Endothelial cell of umbilical vein (primary cell): ENCODE measurements around the gene KCNIP1. TPM values are rescaled to one million over a fixed set of nuclear protein-coding genes. Genes with fewer than 3 reads are reported as not detected.

Source experiments
- BruUV-seq: library from RNA; stranded (reverse); fragments of 400-500 nt; replicated peaks from 2 replicates; lab custom pipeline; 2021; lab: Mats Ljungman, UMichigan
- CTCF ChIA-PET: fragments of 300-600, 350-600 bp; sonication (Branson Sonifier 250); formaldehyde crosslinking; loops from one replicate; lab custom pipeline; 2021; ENCODE audit warnings: antibody characterized with exemption, inconsistent platforms; lab: Charles Lee
- POLR2A ChIA-PET: fragments of 300-600, 350-600 bp; sonication (Branson Sonifier 250); formaldehyde crosslinking; loops from one replicate; lab custom pipeline; 2021; ENCODE audit warnings: antibody characterized with exemption, inconsistent platforms; lab: Charles Lee
- DNase-seq: peaks from one replicate; pipeline ENCODE4 v3.0.0-alpha.2; 2011; ENCODE audit warnings: low read depth, low spot score
- FAIRE-seq: peaks from 2 replicates; lab custom pipeline; 2011; peaks lifted over from hg19 to GRCh38; lab: Jason Lieb, UNC
- H2AFZ ChIP-seq: 2 replicates; pipeline ENCODE4 v1.6.0; 2012; ENCODE audit warnings: low read depth, low read length, control low read depth, inconsistent platforms
- H3K27ac ChIP-seq: 2 replicates; pipeline ENCODE4 v1.5.1; 2011; ENCODE audit warnings: low read depth, mild to moderate bottlenecking, control low read depth, low read length, moderate library complexity; ENCODE audit not compliant: insufficient read depth
- H3K27me3 ChIP-seq, 2 experiments: 2 replicates each; pipeline versions ENCODE4 v1.6.0 to v1.6.1; 2011; ENCODE audit warnings: low read length in 2 of 2, mixed read lengths in 1 of 2; ENCODE audit not compliant: control insufficient read depth in 2 of 2, insufficient read depth in 2 of 2
- H3K36me3 ChIP-seq, 2 experiments: 2 replicates in 1 of 2; 3 replicates in 1 of 2; pipeline ENCODE4 v1.5.1; 2011; ENCODE audit warnings: low read length in 2 of 2, mild to moderate bottlenecking in 1 of 2, moderate library complexity in 1 of 2; ENCODE audit not compliant: control insufficient read depth in 2 of 2, insufficient read depth in 2 of 2; ENCODE audit errors: extremely low read depth in 1 of 2
- H3K4me1 ChIP-seq: 3 replicates; pipeline ENCODE4 v1.5.1; 2011; ENCODE audit warnings: mild to moderate bottlenecking, low read length; ENCODE audit not compliant: control insufficient read depth, insufficient read depth; ENCODE audit errors: extremely low read depth
- H3K4me2 ChIP-seq: 2 replicates; pipeline ENCODE4 v1.6.1; 2011; ENCODE audit warnings: low read length, control low read depth, mixed read lengths; ENCODE audit not compliant: insufficient read depth
- H3K4me3 ChIP-seq, 3 experiments: fragments of 200-600 bp in 1 of 3; sonication (generic), shearing (Covaris generic) in 1 of 3; replicated peaks in 1 of 3; 2 replicates each; pipeline ENCODE4 v1.5.1; 2011 to 2016; ENCODE audit warnings: control low read depth in 3 of 3, low read length in 3 of 3, mild to moderate bottlenecking in 2 of 3, inconsistent platforms in 1 of 3, low read depth in 1 of 3, moderate library complexity in 1 of 3; ENCODE audit not compliant: insufficient read depth in 1 of 3
- H3K79me2 ChIP-seq: 2 replicates; pipeline ENCODE4 v1.6.0; 2012; ENCODE audit warnings: low read length, inconsistent platforms; ENCODE audit not compliant: control insufficient read depth, insufficient read depth
- H3K9ac ChIP-seq: replicated peaks from 2 replicates; pipeline ENCODE3; 2011; ENCODE audit warnings: low read length, control low read depth; ENCODE audit not compliant: insufficient read depth; ENCODE audit errors: extremely low read depth
- H3K9me1 ChIP-seq: replicated peaks from 3 replicates; pipeline ENCODE4 v1.6.0; 2011; ENCODE audit warnings: mild to moderate bottlenecking, low read length; ENCODE audit not compliant: control insufficient read depth, insufficient read depth; ENCODE audit errors: extremely low read depth
- H3K9me3 ChIP-seq: replicated peaks from 2 replicates; pipeline ENCODE4 v1.5.1; 2012; ENCODE audit warnings: low read length, inconsistent platforms; ENCODE audit not compliant: control insufficient read depth, insufficient read depth
- H4K20me1 ChIP-seq: replicated peaks from 2 replicates; pipeline ENCODE3; 2011; ENCODE audit warnings: mild to moderate bottlenecking, low read length; ENCODE audit not compliant: control insufficient read depth, insufficient read depth; ENCODE audit errors: extremely low read depth
- EZH2 ChIP-seq: IDR thresholded peaks from 2 replicates; pipeline ENCODE4 v1.6.1; 2012; ENCODE audit warnings: borderline replicate concordance, low read depth, mild to moderate bottlenecking, moderate library complexity, low read length, inconsistent platforms; ENCODE audit not compliant: severe bottlenecking
- FOS ChIP-seq: IDR thresholded peaks from 2 replicates; pipeline ENCODE4 v1.6.1; 2011; ENCODE audit warnings: mild to moderate bottlenecking, low read length, moderate library complexity, borderline replicate concordance; ENCODE audit not compliant: insufficient read depth
- GATA2 ChIP-seq: IDR thresholded peaks from 2 replicates; pipeline ENCODE4 v1.7.0; 2011; ENCODE audit warnings: low read depth, mild to moderate bottlenecking, moderate library complexity, mixed read lengths, low read length; ENCODE audit not compliant: insufficient read length, insufficient read depth
- JUN ChIP-seq: IDR thresholded peaks from 2 replicates; pipeline ENCODE4 v1.6.1; 2011; ENCODE audit warnings: borderline replicate concordance, low read depth; ENCODE audit not compliant: insufficient read length, insufficient read depth
- MAX ChIP-seq: IDR thresholded peaks from 2 replicates; pipeline ENCODE4 v1.6.1; 2011; ENCODE audit not compliant: insufficient read depth, insufficient read length
- MYC ChIP-seq: IDR thresholded peaks from one replicate; pipeline ENCODE4 v1.6.1; 2011; ENCODE audit warnings: mild to moderate bottlenecking, low read depth, low read length
- POLR2A ChIP-seq: IDR thresholded peaks from 2 replicates; pipeline ENCODE4 v1.6.1; 2012; ENCODE audit warnings: low read depth, mild to moderate bottlenecking, control low read depth, low read length
- POLR2AphosphoS5 ChIP-seq: IDR thresholded peaks from 2 replicates; pipeline ENCODE4 v1.6.1; 2012; ENCODE audit warnings: low read depth, mild to moderate bottlenecking, control low read depth, low read length, moderate library complexity; ENCODE audit not compliant: insufficient read depth
- dilution Hi-C: fragments of 300-500 bp; cut with MboI; formaldehyde crosslinking; loops from one replicate; pipeline ENCODE4 v1.15.0; 2019; ENCODE audit warnings: low sequenced_read_pairs; ENCODE audit not compliant: extremely low pct_ligation_motif_present
- intact Hi-C: fragments of 100-400 bp; cut with micrococcal nuclease; formaldehyde crosslinking; loops from one replicate; pipeline ENCODE4 v1.10.0; 2022
- polyA plus RNA-seq, 4 experiments: library from polyadenylated mRNA; depleted of rRNA in 3 of 4; stranded (reverse) in 3 of 4; unstranded in 1 of 4; fragments of >200 nt; gene quantifications; 2 replicates each; pipeline versions ENCODE4 v1.2.1 to v1.2.3, GENCODE V29; 2011 to 2012; ENCODE audit warnings: missing spikeins in 1 of 4
- total RNA-seq: library from RNA; stranded (reverse); gene quantifications from 2 replicates; pipeline ENCODE4 v1.2.3, GENCODE V29; 2021

Gene KCNIP1
- total and polyA plus RNA-seq, 2 donors (not counting 3 experiments of a cell fraction or from before 2014, with no cell fraction given): 0.15 TPM; not detected in 1

GRCh38 chr5:170483701-170484458 lies 19.9 kb upstream of the KCNIP1 start:
- H3K4me1 ChIP-seq: peaks cover 6% of the 10 kb centered on the region
- no peak overlapping the region for H3K4me3 ChIP-seq
- no peaks in the 10 kb centered on the region for H3K36me3 ChIP-seq
- BruUV-seq: no TSS peak
- no peaks in the 10 kb centered on the region for H3K79me2 ChIP-seq
- no peaks in the 10 kb centered on the region for H3K9me1 ChIP-seq
- intact Hi-C loops: no loop called here
- ChIA-PET POLR2A (no interaction called here), CTCF (interaction anchor here (1.0 to 1.6 kb wide), 4 partner anchors 13 to 258 kb away, joined by 3 to 5 read pairs (median 4); no protein-coding TSS in a partner anchor)
- H4K20me1 ChIP-seq: no peaks in the 10 kb centered on the region
- FAIRE-seq: no peak
- H3K4me2 ChIP-seq: no peak overlapping the region
- TF ChIP-seq POLR2A (no peak), POLR2AphosphoS5 (no peak), GATA2 (no peak), MYC (no peak), EZH2 (no peak), MAX (peak; percentile 72), JUN (no peak), FOS (no peak)
- H3K27ac ChIP-seq: no peak overlapping the region
- H3K9ac ChIP-seq: no peak overlapping the region
- no peak for DNase-seq
- H2AFZ ChIP-seq: no peak overlapping the region
- H3K9me3 ChIP-seq: no peaks in the 10 kb centered on the region
- dilution Hi-C loops: no loop called here
- H3K27me3 ChIP-seq: no peaks in the 10 kb centered on the region
